HFFc6 (cell line): ENCODE data around the gene BSN. TPM values are rescaled to one million over a fixed set of nuclear protein-coding genes. Genes with fewer than 3 reads are reported as not detected.
A peak's percentile ranks its signal among the peaks of the same experiment; 100 is the strongest.

ENCODE experiments used
- DNase-seq: peaks from one replicate; pipeline ENCODE4 v3.0.0-alpha.2; 2018
- H3K27ac Mint-ChIP-seq: 2 replicates; pipeline ENCODE4 v1.8.0; 2020; ENCODE audit warnings: mild to moderate bottlenecking, mixed read lengths
- H3K27me3 Mint-ChIP-seq: 2 replicates; pipeline ENCODE4 v1.8.0; 2021; ENCODE audit warnings: mild to moderate bottlenecking, moderate library complexity, mixed read lengths; ENCODE audit not compliant: insufficient read depth
- H3K36me3 Mint-ChIP-seq: 2 replicates; pipeline ENCODE4 v1.8.0; 2021; ENCODE audit warnings: low read depth, mixed read lengths
- H3K4me1 Mint-ChIP-seq: 2 replicates; pipeline ENCODE4 v1.8.0; 2020; ENCODE audit warnings: low read depth, mixed read lengths
- H3K4me3 Mint-ChIP-seq: 2 replicates; pipeline ENCODE4 v1.8.0; 2020; ENCODE audit warnings: mild to moderate bottlenecking, moderate library complexity, mixed read lengths
- H3K9me3 Mint-ChIP-seq: 2 replicates; pipeline ENCODE4 v1.8.0; 2020; ENCODE audit warnings: mild to moderate bottlenecking, mixed read lengths
- CTCF ChIP-seq: fragments of 200-600 bp; sonication (generic); IDR thresholded peaks from 2 replicates; pipeline ENCODE4 v1.5.0; 2021; ENCODE audit warnings: antibody characterized with exemption, mild to moderate bottlenecking
- total RNA-seq, 6 experiments: library from RNA; stranded (reverse); fragmentation: NEBNext Ultra II Directional; extraction: Animal tissue kit (Norgen Biotek cat#: 25700); gene quantifications; 2 replicates in 1 of 6; 3 replicates in 5 of 6; pipeline ENCODE4 v1.2.3, GENCODE V29; 2021

Gene BSN
- total RNA-seq, 6 experiments from 2014 or later, result 0.02 to 0.14 (median 0.06) TPM

- Mint-ChIP-seq H3K27me3 (peaks cover 16% of the 10 kb centered on the region), H3K36me3 (0 out of 2 replicates have a peak, but pooled peaks cover 4% of the 10 kb centered on the region), H3K27ac (no peak overlapping the region), H3K9me3 (no peaks in the 10 kb centered on the region; the same call in 1 of the 2 replicates), H3K4me3 (peak overlapping the region; percentile 60), H3K4me1 (peaks cover 12% of the 10 kb centered on the region)
- TF ChIP-seq CTCF, result no peak
- no peak for DNase-seq
Measured at GRCh38 chr3:49554633-49555265, 472 bp downstream of the BSN start.

GRCh38 chr3:49556500-49557275 lies 2.4 kb downstream of the BSN start:
- no peak for TF ChIP-seq CTCF
- H3K4me3 Mint-ChIP-seq, result no peak overlapping the region
- peaks cover 12% of the 10 kb centered on the region for H3K4me1 Mint-ChIP-seq
- peaks cover 19% of the 10 kb centered on the region for H3K27me3 Mint-ChIP-seq
- DNase-seq, result no peak
- H3K9me3 Mint-ChIP-seq, result no peaks in the 10 kb centered on the region; the same call in 1 of the 2 replicates
- H3K36me3 Mint-ChIP-seq, result 0 out of 2 replicates have a peak, but pooled peaks cover 4% of the 10 kb centered on the region
- H3K27ac Mint-ChIP-seq, result no peak overlapping the region

- Mint-ChIP-seq H3K4me1 (no peaks in the 10 kb centered on the region), H3K36me3 (0 out of 2 replicates have a peak, but pooled peaks cover 4% of the 10 kb centered on the region), H3K9me3 (no peaks in the 10 kb centered on the region; the same call in 1 of the 2 replicates), H3K27ac (no peak overlapping the region), H3K4me3 (no peak overlapping the region), H3K27me3 (peaks cover 34% of the 10 kb centered on the region)
- DNase-seq, result no peak
- no peak for TF ChIP-seq CTCF
Measured at GRCh38 chr3:49563040-49563578, 8.8 kb downstream of the BSN start.

GRCh38 chr3:49563766-49564165 lies 9.5 kb downstream of the BSN start:
- DNase-seq, result no peak
- Mint-ChIP-seq H3K36me3 (0 out of 2 replicates have a peak, but pooled peaks cover 4% of the 10 kb centered on the region), H3K27ac (no peak overlapping the region), H3K9me3 (no peaks in the 10 kb centered on the region; the same call in 1 of the 2 replicates), H3K4me3 (no peak overlapping the region), H3K4me1 (no peaks in the 10 kb centered on the region), H3K27me3 (peaks cover 33% of the 10 kb centered on the region)
- TF ChIP-seq CTCF, result no peak

GRCh38 chr3:49566312-49566711 lies 12.0 kb downstream of the BSN start:
- Mint-ChIP-seq H3K4me1 (no peaks in the 10 kb centered on the region), H3K9me3 (no peaks in the 10 kb centered on the region), H3K4me3 (no peak overlapping the region), H3K27me3 (peaks cover 40% of the 10 kb centered on the region), H3K36me3 (no peaks in the 10 kb centered on the region), H3K27ac (no peak overlapping the region)
- TF ChIP-seq CTCF, result peak; percentile 76
- DNase-seq, result no peak
